Stimulated activated naive CD8-positive, alpha-beta T cell treated with anti-CD3 and anti-CD28 coated beads, Interleukin-15, amount 100 ng/mL, for 72 hours (primary cell): Measurements from ENCODE around the gene ELL2.
"Not testable (repeated sequence)": the region's sequence is repeated elsewhere in the genome, so short reads cannot be mapped to it uniquely, and the experiment has no call there.

ENCODE experiments used
- ATAC-seq: fragments of 150-1000 bp; cut with Tn5 transposase; 2 replicates; pipeline ENCODE4 v1.10.0; 2021; ENCODE audit warnings: mild to moderate bottlenecking, moderate library complexity
- DNase-seq, 2 donors: peaks; one replicate each; pipeline ENCODE4 v3.0.0; 2021 to 2022
- H3K27ac Mint-ChIP-seq, 2 donors: one replicate each; pipeline ENCODE4 v1.8.0; 2022; ENCODE audit warnings: mild to moderate bottlenecking in 2 of 2, mixed read lengths in 2 of 2, moderate library complexity in 2 of 2
- H3K27me3 Mint-ChIP-seq: one replicate; pipeline ENCODE4 v1.8.0; 2022; ENCODE audit warnings: mixed read lengths
- H3K4me1 Mint-ChIP-seq: one replicate; pipeline ENCODE4 v1.8.0; 2022; ENCODE audit warnings: mild to moderate bottlenecking, mixed read lengths
- H3K4me3 Mint-ChIP-seq, 2 donors: one replicate each; pipeline ENCODE4 v1.8.0; 2022; ENCODE audit warnings: mild to moderate bottlenecking in 2 of 2, mixed read lengths in 2 of 2, moderate library complexity in 1 of 2
- H3K9me3 Mint-ChIP-seq, 2 donors: one replicate each; pipeline ENCODE4 v1.8.0; 2022; ENCODE audit warnings: mixed read lengths in 2 of 2

The ELL2 gene

GRCh38 chr5:95916687-95917085 lies 45.0 kb downstream of the ELL2 start:
- Mint-ChIP-seq H3K27me3 (no peaks in the 10 kb centered on the region), H3K4me1 (peaks cover 24% of the 10 kb centered on the region), H3K9me3 (no peaks in the 10 kb centered on the region), H3K4me3 (no peak overlapping the region), H3K27ac (no peak overlapping the region)
- no peak for ATAC-seq
- no peak for DNase-seq

DNA sequence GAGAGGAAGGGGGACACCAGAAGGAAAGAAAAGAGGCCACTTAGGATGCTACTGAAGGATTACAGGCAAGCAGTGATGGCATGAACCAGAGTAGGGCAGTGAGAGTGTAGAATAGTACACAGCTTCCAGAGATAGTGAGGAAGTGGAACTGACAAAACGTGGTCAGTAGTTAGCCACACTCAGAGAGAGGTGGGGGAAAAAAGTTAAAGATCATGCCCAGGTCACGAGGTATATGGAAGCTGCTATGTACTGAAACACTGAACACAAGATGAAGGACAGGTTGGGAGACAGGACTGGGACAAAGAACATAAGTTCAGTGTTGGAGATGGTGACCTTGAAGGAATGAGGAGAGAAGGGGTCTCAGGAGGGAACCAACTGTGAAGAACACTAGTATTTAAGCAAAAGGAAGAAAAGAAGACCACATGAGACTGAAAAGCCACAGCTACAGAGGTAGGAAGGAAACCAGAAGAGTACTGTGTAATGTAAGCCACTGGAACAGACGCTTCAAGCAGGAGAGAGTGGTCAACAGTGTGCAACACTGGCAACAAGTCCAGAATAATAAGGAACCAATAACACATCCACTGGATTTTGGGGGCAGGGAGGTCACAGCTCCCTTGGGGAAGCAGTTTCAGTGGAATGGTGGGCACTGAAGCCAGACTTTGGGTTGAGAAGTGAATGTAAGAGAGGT lies 45.5 kb downstream of the ELL2 start:
- ATAC-seq (peak; percentile 58), DNase-seq (no peak)
- Mint-ChIP-seq H3K4me1 (peaks cover 24% of the 10 kb centered on the region), H3K9me3 (no peaks in the 10 kb centered on the region), H3K27ac (peak overlapping the region in 1 of 2 donors; percentile 0), H3K4me3 (no peak overlapping the region), H3K27me3 (no peaks in the 10 kb centered on the region)

DNA sequence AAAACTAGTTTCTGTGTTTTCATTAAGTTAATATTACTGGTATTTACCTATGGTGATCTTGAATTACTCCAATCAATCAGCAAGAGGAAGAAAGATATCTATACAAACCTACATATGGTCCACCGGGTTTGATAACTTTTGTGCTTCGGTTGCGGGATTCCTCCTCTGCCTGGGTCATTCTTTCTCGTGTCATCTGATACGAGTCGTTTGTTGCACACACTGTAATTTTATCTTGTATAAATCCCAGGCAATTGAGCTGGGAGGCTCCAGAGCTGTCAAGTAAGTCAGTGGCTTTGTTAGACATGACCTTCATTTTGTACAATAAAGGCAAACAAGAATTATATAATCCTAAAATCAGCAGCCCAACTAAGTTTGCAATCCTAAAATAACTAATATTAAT lies 48.0 kb downstream of the ELL2 start:
- no peak for DNase-seq
- H3K4me1 Mint-ChIP-seq: peaks cover 30% of the 10 kb centered on the region
- no peaks in the 10 kb centered on the region for H3K27me3 Mint-ChIP-seq
- no peak for ATAC-seq
- no peak overlapping the region for H3K4me3 Mint-ChIP-seq
- H3K9me3 Mint-ChIP-seq: no peaks in the 10 kb centered on the region
- H3K27ac Mint-ChIP-seq: no peak overlapping the region

- Mint-ChIP-seq H3K9me3 (no peaks in the 10 kb centered on the region), H3K4me3 (no peak overlapping the region), H3K27me3 (no peaks in the 10 kb centered on the region), H3K4me1 (peaks cover 25% of the 10 kb centered on the region), H3K27ac (no peak overlapping the region)
- DNase-seq: no peak
- no peak for ATAC-seq
Measured at GRCh38 chr5:95912029-95912428, 49.6 kb downstream of the ELL2 start.

DNA sequence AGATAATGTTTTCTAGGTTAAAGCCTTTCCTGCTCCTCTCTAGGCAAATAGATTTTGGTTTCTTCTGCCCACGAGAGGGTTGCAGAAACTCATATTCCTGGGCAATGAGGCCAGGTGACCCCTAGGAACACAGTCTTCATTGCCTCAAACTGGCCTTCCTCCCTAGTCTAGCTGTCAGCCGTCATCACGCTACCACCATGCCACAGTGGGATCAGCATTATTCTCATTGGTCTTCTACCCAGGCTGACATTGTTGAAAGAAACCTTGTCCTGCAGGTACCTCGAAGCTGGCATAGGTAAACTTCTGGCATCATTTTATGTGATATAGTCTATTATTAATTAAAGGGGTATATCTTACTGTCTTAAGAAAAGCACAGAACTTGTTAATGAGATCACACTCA lies 51.1 kb downstream of the ELL2 start:
- Mint-ChIP-seq H3K4me3 (no peak overlapping the region), H3K27ac (no peak overlapping the region), H3K4me1 (peaks cover 10% of the 10 kb centered on the region), H3K27me3 (no peaks in the 10 kb centered on the region), H3K9me3 (no peaks in the 10 kb centered on the region)
- DNase-seq (no peak), ATAC-seq (no peak)

DNA sequence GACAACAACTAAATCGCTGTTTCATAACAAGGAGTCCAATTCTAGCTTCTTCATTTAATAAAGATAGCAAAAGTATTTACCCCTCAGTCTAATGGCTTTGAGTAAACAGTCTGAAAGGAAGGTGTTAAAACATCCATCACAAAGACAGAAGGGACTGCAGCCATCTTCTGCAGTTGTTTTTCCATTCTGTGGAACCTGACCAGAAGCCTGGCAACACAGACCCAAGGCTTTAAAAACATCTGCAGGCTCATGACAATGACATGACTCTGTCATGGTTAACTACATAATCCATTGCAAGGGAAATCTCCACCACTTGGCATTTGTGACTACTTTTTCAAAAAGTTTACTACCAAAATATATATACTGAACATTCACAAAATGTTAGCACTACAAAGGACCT lies 51.9 kb downstream of the ELL2 start:
- H3K27ac Mint-ChIP-seq: no peak overlapping the region
- DNase-seq (no peak), ATAC-seq (no peak)
- H3K27me3 Mint-ChIP-seq: no peaks in the 10 kb centered on the region
- H3K4me1 Mint-ChIP-seq: peaks cover 7% of the 10 kb centered on the region
- no peak overlapping the region for H3K4me3 Mint-ChIP-seq
- H3K9me3 Mint-ChIP-seq: no peaks in the 10 kb centered on the region

DNA sequence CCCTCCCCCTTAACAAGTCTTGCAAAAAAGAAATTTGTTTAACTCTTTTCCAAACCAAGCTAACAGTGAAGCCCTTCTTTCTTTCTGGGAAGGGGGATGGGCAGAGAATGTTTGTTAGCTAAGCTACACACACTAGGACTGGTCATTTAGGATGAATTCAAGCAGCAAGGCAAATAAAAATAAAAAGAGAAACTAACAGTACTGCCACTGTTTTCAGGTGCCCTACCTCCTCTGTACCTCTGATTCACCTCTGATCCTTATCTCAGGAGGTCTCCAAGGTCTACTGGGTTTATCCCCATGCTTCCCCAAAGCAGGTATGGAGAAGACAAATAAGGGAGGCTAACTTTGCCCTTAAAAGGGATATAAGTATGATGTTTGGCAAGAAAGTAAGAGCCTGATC lies 52.9 kb downstream of the ELL2 start:
- DNase-seq: no peak

DNA sequence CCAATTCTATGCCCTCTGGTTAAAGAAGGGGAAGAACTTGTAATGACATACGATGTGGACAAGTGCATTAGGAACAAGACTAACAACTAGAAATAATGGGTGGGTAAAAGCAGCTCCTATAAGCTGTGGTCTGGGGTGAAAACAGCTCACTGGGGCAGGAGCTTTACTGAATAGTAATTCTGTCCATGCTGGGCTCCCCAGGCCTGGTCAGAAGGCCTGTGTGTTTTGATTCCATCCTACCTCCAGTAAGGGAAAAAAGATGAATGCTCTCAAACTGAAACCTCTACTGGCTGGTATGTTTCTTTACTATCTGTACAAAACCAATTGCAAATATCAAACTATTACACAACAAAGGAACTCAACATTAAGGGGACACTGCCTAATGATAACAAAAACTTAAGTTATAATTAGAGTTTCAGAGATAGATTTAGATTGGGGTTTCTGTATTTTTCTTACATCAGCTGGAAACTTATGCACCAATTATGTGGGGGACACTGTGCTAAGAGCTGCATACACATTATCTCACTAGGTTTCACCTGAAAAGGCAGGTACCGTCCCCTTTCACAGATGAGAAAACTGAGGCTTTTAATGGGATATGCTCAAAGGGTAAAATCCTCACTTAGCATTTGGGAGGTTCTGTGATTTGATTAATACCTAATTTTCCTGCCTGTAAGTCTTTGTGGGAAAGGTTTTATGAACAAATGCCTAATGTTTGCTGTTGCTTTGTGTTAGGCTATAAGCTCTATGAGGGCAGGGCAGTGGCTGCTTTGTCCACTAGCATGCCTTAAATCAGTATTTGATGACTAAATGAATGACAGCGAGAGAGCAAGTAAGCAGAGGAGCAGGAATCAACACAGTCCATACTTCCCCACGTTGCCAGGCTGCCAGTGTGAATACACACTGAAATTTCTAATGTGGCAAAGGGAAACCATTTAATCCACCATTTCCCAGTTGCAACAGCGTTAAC lies 53.6 kb downstream of the ELL2 start:
- Mint-ChIP-seq H3K27me3 (no peaks in the 10 kb centered on the region), H3K4me1 (peaks cover 7% of the 10 kb centered on the region), H3K4me3 (no peak overlapping the region), H3K27ac (peak overlapping the region in 1 of 2 donors; percentile 42), H3K9me3 (no peaks in the 10 kb centered on the region)
- no peak for DNase-seq
- ATAC-seq: no peak

More for the DNA sequence above, 52.9 kb downstream of the ELL2 start:
- no peaks in the 10 kb centered on the region for H3K27me3 Mint-ChIP-seq
- no peak for ATAC-seq
- peaks cover 7% of the 10 kb centered on the region for H3K4me1 Mint-ChIP-seq
- no peaks in the 10 kb centered on the region for H3K9me3 Mint-ChIP-seq
- no peak overlapping the region for H3K27ac Mint-ChIP-seq
- no peak overlapping the region for H3K4me3 Mint-ChIP-seq

DNA sequence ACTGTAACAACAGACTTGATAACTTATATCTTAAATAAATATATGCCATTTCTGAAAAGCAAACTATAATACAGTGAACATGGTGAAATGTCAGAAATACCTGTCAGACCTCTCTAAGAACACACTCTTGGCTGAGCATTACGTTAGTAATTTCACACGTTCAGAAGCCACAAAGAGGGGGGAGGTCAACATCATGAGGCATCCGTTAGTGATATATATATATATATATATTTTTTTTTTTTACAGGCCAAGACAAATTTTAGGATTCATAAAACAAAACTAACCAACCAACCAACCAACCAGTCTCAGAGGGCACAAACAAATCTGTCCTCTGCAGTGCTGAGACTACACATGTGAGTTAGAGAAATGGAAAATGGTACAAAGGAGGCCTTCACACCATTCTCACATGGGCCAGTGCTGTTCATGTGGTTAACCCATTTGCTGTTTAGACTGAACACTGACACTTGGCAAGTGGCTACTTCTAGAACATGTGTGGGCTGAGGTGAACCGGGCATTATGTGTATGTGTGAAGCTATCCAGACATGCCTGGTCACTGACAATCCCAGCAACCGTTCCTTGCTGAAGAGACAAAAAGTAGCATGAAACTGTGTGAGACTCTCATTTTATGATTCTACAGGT lies 54.5 kb downstream of the ELL2 start:
- Mint-ChIP-seq H3K4me1 (peaks cover 14% of the 10 kb centered on the region), H3K4me3 (no peak overlapping the region), H3K27ac (peak overlapping the region in 1 of 2 donors; percentile 42), H3K27me3 (no peaks in the 10 kb centered on the region), H3K9me3 (no peaks in the 10 kb centered on the region)
- no peak for DNase-seq
- ATAC-seq: peak; percentile 28

DNA sequence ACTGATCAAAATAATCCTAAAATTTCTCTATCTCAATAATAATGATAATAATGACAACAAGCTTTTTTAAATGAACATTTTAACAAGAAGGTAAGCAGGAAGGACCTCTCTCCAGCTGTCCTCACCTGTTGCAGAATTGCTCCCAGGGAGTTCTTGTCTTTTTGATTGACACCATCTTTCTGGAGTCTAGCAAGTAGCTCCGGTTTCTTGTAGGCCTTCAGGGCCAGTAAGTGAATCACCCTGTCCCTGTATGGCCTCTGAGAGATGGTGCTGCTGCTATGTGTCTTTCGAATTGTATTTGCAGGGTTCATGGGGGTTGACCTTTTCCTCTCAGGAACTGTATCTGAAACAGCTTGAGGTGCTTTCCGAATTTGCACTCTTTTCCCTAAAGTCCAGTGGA lies 55.3 kb downstream of the ELL2 start:
- peaks cover 20% of the 10 kb centered on the region for H3K4me1 Mint-ChIP-seq
- H3K27ac Mint-ChIP-seq, DNase-seq, H3K27me3 Mint-ChIP-seq, H3K4me3 Mint-ChIP-seq, ATAC-seq, H3K9me3 Mint-ChIP-seq: not testable (repeated sequence)

DNA sequence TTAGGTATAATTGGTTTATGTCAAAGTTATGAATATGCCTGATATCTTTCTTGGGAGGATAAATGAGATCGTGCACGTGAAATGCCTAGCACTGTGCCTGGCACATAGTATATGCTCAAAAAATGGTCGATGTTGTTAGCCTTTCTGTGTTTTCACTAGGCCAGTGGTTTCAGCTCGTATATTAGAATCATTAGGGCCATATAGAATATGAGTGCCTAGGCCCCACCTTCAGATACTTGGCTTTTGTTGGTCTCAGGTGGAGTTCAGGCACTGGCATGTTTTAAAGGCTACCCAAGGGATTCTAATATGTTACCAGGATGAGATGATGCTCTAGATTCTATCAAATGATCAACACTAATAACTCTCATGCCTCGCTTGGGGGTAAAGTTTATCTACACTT lies 56.8 kb downstream of the ELL2 start:
- no peak for DNase-seq
- H3K4me1 Mint-ChIP-seq: peaks cover 20% of the 10 kb centered on the region
- no peak overlapping the region for H3K27ac Mint-ChIP-seq
- no peak overlapping the region for H3K4me3 Mint-ChIP-seq
- no peak for ATAC-seq
- H3K9me3 Mint-ChIP-seq: no peaks in the 10 kb centered on the region
- H3K27me3 Mint-ChIP-seq: no peaks in the 10 kb centered on the region

- peaks cover 15% of the 10 kb centered on the region for H3K4me1 Mint-ChIP-seq
- no peak overlapping the region for H3K4me3 Mint-ChIP-seq
- H3K27ac Mint-ChIP-seq: no peak overlapping the region
- DNase-seq: no peak
- ATAC-seq: no peak
- no peaks in the 10 kb centered on the region for H3K27me3 Mint-ChIP-seq
- H3K9me3 Mint-ChIP-seq: no peaks in the 10 kb centered on the region
Measured at GRCh38 chr5:95903838-95904237, 57.8 kb downstream of the ELL2 start.

- peak; percentile 63 for ATAC-seq
- no peaks in the 10 kb centered on the region for H3K9me3 Mint-ChIP-seq
Measured at GRCh38 chr5:95901676-95902627, 59.7 kb downstream of the ELL2 start.

DNA sequence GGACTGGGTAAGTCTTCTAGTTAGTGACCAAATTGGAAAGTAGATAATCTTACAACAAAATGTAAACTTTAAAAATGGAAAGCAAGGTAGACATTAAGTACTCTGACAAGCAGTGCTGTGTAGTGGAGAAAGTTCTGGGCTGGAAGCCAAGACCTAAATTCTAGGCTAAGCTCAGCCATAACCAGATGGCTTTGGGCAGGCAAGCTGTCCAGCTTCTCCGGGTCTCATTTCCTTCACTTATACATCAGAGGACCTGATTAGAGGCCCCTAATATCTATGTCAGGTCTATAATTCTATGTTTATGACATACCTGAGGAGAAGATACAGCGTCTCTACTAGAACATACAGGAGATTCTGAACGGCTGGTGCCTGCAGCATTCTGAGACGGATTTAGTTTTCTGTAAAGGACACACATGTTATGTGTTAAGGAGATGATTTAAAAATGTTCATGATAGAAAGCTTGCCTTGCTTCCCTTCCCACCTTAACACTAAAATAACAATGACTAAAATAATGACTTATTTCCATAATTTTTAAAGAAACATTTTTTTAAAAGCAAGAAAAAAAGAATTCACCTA lies 61.2 kb downstream of the ELL2 start:
- H3K4me3 Mint-ChIP-seq: no peak overlapping the region
- no peak for ATAC-seq
- no peaks in the 10 kb centered on the region for H3K27me3 Mint-ChIP-seq
- no peaks in the 10 kb centered on the region for H3K9me3 Mint-ChIP-seq
- H3K4me1 Mint-ChIP-seq: peaks cover 14% of the 10 kb centered on the region
- no peak overlapping the region for H3K27ac Mint-ChIP-seq
- DNase-seq: no peak

More at GRCh38 chr5:95901676-95902627, 59.7 kb downstream of the ELL2 start:
- no peak overlapping the region for H3K4me3 Mint-ChIP-seq
- no peaks in the 10 kb centered on the region for H3K27me3 Mint-ChIP-seq
- peaks cover 14% of the 10 kb centered on the region for H3K4me1 Mint-ChIP-seq
- DNase-seq: no peak
- H3K27ac Mint-ChIP-seq: peak overlapping the region in 1 of 2 donors; percentile 9

DNA sequence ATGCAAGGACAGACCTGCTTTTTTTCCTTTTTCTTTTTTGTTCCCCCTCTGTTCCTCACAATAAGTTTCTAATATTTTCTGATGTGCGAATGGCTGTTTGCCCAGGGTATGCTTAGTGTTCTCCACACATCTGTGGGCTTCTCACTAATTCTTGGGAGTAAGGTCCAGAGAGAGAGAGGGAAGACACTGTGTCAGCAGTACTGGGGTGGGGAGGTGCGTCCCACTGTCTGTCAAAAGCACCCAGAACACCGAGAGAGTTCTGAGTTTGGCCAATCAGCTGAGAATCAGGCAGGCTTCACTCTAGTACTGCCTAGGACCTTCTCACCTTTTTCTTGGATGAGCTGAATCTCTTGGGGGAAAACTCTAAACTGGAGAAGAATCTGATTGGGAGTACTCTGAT lies 61.8 kb downstream of the ELL2 start:
- H3K9me3 Mint-ChIP-seq: no peaks in the 10 kb centered on the region
- no peak overlapping the region for H3K27ac Mint-ChIP-seq
- no peak for ATAC-seq
- no peak for DNase-seq
- peaks cover 14% of the 10 kb centered on the region for H3K4me1 Mint-ChIP-seq
- H3K27me3 Mint-ChIP-seq: no peaks in the 10 kb centered on the region
- H3K4me3 Mint-ChIP-seq: no peak overlapping the region
